ENCODE data around the gene WDR82.

Gene WDR82

GRCh38 chr3:52236424-52236886 lies 42.0 kb downstream of the WDR82 start:
- no peak for DNase-seq

DNA sequence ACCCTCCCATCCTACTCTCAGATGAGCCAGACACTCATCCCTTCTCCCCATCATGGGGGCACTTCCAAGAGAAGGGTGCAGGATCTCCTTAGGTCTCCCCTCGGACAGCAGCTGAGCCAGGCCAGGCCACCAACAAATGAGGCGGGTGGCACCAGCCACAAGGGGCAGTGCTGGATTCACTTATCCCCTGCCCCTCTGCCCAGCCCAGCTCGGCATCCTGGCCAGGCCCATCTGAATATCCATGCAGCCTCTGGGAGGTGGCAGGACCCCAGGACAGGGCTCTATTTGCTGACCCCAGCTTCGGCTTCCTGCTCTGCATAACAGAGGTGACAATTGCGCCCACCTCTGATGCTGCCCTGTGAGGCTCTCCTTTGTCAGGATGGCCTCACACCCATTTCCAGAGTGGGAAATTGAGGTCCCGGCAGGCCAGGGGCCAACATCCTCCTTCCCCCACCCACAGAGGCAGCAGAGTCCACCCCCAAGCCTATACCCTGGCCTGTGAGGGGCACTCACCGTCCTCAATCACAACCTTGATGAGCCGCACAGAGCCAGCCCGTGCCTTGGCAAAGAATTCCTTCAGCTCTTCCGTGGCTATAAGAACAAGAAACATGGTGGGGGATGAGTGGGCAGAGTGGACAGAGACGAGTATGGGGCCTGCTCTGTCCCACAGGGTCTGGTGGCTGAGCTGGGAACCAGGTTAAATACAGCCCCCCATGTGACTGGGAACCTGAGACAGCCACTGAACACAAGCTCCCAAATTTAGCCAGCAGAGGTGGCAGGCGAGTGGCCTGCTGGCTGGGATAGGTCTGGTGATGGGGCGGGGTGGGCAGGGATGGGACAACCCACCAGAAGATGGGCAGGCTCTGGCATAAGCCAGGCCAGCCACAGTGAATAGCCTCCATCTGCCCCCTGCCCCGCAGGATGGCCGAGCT lies 43.7 kb downstream of the WDR82 start:
- no peak for DNase-seq

- no peak for DNase-seq
Measured at GRCh38 chr3:52233968-52234367, 44.5 kb downstream of the WDR82 start.

DNA sequence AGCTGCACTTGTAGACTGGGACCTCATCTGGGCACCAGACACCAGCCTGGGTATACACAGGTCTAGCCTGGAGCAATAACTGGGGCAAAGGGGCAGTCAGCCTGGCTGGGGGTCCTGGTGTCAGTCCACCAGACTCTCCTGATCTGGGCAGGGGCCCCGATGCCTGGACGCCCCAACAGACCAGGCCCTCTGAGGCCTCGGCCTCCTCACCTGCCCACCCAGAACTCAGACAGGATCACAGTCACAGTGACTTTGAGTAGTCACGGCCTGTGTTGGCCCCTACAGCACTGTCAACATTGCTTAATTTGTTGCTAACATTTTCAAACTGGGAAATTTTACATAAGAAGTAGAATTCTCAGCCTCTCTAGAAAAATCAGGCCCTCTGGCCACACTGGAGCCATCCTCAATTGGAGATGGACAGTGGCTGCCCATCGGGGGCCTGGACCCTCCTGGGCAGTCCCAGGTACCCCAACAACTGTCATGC lies 45.3 kb downstream of the WDR82 start:
- no peak for DNase-seq

DNA sequence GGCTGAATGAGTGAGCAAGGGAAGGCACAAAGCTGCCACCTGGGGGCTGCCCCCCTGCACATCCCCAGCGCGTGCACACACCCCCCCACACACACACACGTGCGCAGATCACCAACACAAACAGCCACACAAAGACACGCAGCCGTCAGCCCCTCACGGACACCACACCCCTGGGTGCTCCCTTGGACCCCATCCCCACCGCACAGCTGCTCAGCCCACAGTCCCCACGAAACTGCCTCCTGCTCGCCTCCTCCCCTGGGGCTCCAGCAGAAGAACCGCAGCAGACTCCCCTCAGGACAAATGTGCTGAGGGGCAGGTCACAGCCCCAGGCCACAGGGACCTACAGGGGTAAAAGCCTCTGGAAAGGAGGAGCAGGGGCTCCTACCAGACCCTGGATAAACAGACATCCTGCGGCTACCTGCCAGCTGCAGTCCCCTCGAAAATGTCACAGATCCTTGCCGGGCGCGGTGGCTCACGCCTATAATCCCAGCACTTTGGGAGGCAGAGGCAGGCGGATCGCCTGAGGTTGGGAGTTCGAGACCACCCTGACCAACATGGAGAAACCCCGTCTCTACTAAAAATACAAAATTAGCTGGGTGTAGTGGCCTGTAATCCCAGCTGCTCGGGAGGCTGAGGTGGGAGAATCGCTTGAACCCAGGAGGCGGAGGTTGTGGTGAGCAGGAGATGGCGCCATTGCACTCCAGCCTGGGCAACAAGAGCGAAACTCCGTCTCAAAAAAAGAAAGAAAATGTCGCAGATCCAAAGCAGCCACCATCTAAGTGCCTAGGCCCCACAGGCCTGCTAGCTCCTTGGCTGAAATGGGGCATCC lies 46.0 kb downstream of the WDR82 start:
- no peak for DNase-seq

DNA sequence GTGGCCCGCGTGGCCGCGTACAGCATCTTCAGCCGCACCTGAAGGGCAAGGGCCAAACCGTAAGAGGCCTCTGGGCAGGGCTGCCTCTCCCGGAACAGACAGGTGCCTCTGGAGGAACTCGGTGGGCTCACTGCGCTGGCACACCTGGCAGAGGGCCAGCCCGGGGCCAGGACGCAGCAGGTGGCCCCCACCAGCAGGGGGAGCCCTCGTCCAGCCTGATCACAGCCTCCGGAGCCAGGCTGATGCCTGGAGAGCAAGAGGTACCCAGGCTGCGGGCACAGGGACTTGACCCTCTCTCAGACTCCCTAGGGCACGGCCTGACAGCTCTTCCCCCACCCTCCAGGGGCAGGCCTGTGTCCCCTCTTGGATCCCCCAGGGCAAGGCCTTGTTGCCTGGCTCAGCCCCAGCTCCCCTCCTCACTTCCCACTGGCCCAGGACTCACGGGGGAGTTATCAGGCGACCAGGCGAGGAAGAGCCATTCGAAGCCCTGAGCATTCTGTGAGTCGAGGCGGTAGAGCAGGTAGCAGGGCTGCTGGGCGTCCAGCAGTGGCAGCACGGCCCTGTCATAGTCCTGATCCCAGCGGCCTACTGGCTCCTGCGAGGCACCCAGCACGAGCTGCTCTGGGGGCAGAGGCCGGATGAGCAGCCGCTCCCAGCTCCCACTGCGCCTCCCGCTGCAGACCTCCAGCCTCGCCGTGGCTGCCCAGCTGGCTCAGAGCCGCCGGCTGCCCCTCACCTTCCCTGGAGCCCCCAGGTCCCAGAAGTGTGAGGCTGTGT lies 46.8 kb downstream of the WDR82 start:
- DNase-seq: peak; percentile 84

GRCh38 chr3:52230889-52231499 lies 47.5 kb downstream of the WDR82 start:
- DNase-seq: no peak

DNA sequence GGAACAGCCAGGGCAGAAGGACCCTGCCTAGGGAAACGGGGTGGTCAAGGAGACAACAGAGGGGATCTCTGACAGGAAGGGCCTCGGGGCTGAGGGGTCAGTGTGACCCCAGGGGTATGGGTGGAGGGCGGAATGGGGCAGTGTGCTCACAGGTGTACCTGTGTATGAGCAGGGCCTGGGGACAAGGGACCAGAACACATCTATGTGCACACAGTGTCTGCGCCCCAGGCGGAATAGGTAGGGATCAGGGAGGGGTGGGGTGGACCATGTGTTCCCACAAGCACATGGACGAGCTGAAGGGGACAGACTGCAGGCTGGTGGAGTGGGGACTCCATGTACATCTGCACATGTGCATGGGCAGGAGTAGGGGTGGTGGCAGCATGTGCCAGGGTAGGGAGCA lies 48.0 kb downstream of the WDR82 start:
- no peak for DNase-seq

DNA sequence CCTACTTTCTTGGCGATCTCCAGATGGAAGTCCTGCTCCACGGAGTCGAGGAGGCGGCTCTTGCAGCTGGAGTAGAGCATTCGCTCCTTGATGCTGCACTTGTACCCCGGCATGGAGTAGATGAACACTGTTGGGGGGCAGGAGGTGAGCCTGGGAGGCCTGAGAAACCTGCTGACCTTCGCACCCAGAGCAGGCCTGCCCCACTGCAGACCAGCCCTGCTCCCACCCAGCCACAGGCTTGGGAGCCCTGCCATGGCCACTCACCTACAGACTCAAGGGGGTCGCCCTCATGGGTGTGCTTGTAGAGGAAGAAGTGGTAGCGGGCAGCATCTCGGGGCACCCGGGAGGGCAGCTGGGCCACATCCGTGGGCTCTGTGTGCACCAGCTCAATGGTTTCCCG lies 48.8 kb downstream of the WDR82 start:
- DNase-seq: no peak

DNA sequence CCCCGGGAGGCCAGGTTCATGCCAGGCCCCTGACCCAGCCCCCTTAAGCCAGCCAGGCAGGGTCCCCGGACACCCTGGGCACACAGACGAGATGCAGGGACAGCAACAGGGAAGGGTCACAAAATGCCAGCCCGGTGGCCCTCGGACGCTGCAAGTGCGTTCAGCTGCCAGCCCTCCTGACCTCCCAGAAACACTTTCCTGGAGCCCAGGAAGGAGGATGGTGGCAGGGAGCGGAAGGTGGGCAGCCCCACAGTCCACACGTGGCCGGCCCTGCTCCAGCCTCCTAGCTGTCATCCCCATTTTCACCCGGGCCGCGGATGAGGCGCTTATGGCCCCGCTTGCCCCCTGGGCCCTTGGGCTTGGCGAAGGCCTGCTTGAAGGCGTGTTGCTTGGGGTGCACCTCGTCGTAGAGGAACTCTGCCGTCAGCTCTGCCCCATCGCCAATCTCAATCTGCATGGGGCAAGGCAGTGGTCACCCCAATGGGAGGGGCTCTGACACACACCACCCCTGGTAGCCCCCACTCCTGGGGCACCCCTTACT lies 49.6 kb downstream of the WDR82 start:
- DNase-seq: no peak

DNA sequence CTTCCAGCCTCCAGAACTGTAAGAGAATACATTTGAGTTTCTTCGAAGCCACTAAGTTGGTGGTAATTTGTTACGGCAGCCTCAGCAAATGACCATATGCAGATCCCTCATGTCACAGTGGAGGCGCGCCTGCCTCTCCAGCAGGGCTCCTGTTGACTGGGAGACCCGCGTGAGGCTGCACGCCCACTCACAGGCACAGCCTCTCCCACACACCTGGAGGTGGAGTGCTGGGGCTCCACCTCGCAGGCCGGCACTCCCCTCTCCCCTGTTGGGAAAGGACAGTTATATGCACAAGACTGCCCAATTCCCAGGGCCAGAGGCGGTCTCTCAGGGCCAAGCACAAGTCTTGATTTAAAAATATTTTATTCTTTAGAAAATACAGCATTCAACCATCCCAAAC lies 50.2 kb downstream of the WDR82 start:
- DNase-seq: no peak

DNA sequence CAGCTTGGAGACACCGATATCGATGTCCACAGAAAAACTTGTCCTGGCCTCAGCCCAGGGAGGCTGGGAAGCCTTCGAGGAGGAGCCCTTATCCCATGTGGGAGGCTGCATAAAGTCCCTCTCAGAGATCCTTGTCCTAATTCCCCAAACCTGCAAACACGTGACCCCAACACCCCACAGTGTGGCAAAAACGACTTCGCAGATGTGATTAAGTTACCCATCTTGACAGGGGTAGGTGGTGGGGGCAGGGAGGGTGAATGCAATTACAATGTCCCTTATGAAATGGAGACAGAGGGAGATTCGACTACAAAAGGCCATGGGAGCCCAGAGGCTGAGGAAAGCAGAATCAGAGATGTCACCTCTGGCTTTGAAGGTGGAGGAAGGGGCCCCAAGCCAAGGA lies 50.7 kb downstream of the WDR82 start:
- no peak for DNase-seq

DNA sequence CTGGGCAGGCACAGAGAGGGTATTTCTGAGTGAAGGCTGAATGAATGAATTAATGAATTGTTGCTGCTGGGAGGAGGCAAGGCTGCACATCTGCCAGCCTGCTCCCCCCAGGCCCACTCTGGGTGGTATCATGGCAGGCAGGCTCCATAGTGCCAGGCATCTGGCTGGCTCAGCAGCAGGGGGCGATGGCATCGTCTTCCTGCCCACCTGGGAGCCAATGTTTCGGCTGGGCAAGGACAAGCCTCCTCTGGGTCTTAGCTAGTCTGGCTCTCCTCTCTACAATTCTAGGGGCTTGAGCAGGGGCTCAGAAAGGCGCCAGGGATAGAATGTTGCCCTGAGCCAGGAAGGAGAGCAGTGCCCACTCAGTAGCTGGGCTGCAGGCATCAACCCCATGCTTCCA lies 51.3 kb downstream of the WDR82 start:
- DNase-seq: no peak

DNA sequence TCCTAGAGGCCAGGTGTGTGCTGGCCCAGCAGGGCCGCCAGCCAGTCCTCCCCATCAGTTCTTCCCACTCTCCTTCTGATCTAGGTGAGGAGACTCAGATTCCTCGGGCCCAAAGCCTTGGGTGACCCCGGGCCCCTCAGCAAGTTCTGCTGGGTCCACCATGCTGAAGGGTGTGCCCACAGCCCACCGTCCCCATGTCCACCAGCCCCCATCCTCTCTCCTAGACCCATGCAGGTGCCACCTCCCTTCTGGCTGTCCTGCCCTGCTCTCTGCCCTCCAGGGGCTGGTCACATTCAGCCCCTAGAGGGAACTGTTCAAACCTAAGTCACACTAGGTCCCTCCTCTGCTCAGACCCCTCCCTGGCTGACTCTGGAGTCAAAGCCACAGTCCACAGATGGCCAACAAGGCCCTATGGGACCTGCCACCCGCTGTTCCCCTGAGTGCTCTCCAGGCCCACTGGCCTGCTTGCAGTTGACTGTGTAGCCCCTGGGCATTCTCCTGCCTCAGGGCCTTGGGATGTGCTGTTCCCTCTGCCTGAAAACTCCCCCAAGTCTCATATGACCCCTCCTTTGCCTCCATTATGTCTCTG lies 52.1 kb downstream of the WDR82 start:
- no peak for DNase-seq

DNA sequence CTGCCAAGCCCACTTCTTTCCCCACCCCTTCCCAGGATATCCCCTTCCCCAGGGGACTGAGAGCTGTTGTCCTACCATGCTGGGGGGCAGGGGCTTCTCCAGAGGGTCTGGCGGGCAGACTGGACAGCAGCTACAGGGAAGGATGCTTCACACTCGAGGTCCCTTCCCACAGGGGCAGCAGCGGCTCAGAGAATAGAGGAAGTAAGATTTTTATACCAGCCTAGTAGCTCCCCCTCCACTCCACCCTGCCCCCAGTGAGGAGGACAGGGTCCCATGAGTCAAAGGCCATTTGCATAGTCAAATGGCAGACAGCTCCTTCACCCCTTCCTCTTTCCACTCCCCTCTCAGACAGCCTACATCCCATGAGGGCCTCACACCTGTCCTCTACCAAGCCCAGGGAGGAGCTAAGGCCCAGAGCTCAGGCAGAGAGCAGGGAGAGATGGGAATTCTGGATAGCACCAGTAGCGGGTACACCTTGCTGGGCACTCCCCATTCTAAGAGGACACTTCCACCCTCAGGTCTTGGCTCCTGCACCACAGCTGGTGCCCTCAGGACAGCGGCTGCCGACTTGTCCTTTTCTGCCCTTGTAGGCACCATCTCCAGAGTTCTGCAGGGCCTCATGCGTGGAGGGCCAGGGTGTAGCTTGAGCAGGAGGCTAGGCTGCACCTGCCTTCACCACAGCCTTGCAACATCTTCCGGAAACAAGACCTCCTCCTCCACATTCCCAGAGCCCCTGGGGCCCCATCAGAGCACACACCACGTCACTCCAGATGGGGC lies 52.8 kb downstream of the WDR82 start, which contains the start of gene TLR9:
TLR9 (minus strand) TSS at position 194 of the 777 bp plus-strand sequence; CDS start at position 78, 116 bp downstream.
- no peak for DNase-seq

DNA sequence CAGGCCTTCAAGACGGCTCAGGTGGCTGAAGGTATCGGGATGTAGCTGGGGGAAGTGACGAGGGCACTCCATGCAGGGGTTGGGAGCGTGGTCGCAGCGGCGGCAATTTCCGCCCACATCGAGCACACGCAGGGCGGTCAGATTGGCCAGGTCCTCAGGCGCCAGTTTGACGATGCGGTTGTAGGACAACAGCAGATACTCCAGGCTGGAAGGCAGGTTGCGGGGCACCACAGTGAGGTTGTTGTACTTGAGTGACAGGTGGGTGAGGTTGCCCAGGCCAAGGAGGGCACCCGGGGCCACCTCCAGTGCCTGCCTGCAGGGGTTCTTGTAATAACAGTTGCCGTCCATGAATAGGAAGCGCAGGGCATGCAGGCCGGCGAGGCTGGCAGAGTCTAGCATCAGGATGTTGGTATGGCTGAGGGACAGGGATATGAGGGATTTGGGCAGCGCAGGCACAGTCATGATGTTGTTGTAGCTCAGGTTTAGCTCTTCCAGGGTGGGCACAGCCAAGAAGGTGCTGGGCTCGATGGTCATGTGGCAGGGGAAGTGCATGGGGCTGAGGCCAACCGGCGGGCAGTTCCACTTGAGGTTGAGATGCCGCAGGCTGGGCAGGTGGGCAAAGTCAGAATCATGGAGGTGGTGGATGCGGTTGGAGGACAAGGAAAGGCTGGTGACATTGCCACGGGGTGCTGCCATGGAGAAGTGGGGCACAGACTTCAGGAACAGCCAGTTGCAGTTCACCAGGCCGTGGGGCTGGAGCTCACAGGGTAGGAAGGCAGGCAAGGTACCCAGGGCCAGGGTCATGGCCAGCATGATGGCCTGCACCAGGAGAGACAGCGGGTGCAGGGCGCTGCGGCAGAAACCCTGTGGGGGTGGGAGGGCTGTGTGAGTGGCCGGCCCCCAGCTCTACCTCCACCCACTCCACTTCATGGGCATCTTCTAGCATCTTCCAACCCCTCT lies 54.7 kb downstream of the WDR82 start:
- DNase-seq: no peak

- no peak for DNase-seq
Measured at GRCh38 chr3:52222319-52223221, 55.9 kb downstream of the WDR82 start.

- no peak for DNase-seq
Measured at GRCh38 chr3:52221563-52222318, 56.7 kb downstream of the WDR82 start.
